ENCODE data around the gene BLMH.

DNA sequence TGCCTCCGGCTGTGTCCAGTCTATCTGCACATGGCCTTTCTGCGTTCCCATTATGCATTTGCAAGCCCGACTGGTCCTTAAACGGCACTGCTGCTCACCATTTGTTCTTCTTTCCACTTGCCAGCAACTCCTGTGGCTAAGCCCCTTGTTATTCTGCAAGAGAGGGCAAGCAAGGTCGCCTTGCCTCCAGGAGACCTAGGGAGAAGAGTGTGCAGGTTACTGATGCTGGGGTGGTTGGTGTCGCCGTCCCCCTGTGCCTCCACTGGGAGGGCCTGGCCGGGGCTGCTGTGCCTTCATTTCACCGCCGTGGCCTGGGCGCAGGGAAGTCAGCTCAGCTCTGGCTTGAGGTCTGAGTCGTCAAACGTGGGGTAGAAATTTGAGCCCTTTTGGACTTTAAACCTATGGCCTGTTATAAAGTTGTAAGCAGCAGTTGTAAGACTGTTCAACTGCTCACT, 69.0 kb downstream of the BLMH start:
- TF ChIP-seq, protein P1, sequence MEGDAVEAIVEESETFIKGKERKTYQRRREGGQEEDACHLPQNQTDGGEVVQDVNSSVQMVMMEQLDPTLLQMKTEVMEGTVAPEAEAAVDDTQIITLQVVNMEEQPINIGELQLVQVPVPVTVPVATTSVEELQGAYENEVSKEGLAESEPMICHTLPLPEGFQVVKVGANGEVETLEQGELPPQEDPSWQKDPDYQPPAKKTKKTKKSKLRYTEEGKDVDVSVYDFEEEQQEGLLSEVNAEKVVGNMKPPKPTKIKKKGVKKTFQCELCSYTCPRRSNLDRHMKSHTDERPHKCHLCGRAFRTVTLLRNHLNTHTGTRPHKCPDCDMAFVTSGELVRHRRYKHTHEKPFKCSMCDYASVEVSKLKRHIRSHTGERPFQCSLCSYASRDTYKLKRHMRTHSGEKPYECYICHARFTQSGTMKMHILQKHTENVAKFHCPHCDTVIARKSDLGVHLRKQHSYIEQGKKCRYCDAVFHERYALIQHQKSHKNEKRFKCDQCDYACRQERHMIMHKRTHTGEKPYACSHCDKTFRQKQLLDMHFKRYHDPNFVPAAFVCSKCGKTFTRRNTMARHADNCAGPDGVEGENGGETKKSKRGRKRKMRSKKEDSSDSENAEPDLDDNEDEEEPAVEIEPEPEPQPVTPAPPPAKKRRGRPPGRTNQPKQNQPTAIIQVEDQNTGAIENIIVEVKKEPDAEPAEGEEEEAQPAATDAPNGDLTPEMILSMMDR (IDR thresholded peaks at IDR 0.05; ENCODE audit: low read length): no peak
- TF ChIP-seq EZH2 (optimal IDR thresholded peaks at IDR 0.05; ENCODE audit: low read depth, low read length) (no peak), EZH2phosphoT487 (IDR thresholded peaks at IDR 0.05; ENCODE audit: low read length) (no peak)
